HCT116 (cell line): ENCODE results near the gene LRRC3B. TPM values are rescaled to one million over a fixed set of nuclear protein-coding genes. Genes with fewer than 3 reads are reported as not detected.

Experiments
- ATAC-seq: fragments of 200-7000 bp; cut with Tn5 transposase; 2 replicates; pipeline ENCODE4 v1.9.1; 2020; ENCODE audit warnings: mild to moderate bottlenecking, moderate library complexity
- BruUV-seq: library from RNA; stranded (reverse); fragments of 400-500 nt; replicated peaks from 2 replicates; lab custom pipeline; 2021; lab: Mats Ljungman, UMichigan
- CTCF ChIA-PET: fragments of 300-600 bp; sonication (Branson Sonifier 250); formaldehyde crosslinking; loops from one replicate; lab custom pipeline; 2021; ENCODE audit warnings: antibody characterized with exemption; lab: Charles Lee
- POLR2A ChIA-PET: fragments of 300-600, 350-600 bp; sonication (Branson Sonifier 250); formaldehyde crosslinking; loops from one replicate; lab custom pipeline; 2021; ENCODE audit warnings: antibody characterized with exemption; lab: Charles Lee
- RAD21 ChIA-PET, 2 experiments: fragments of 300-600 bp; sonication (Branson Sonifier 250); formaldehyde crosslinking; loops; one replicate each; lab custom pipeline; 2023; ENCODE audit warnings: low total read pairs in 2 of 2; ENCODE audit not compliant: uncharacterized antibody in 2 of 2, unreplicated experiment in 2 of 2, low non-redundant PET in 1 of 2; lab: Charles Lee
- DNase-seq: peaks from one replicate; pipeline ENCODE4 v3.0.0-alpha.2; 2010; ENCODE audit warnings: low read depth, low spot score
- H2AFZ ChIP-seq: fragments of 200-600 bp; shearing (Covaris generic), sonication (generic); 2 replicates; pipeline ENCODE4 v1.6.1; 2017; ENCODE audit warnings: low read depth, mixed run types, mixed read lengths, antibody characterized with exemption, low read length; ENCODE audit not compliant: poor library complexity, severe bottlenecking
- H3K27ac ChIP-seq: 2 replicates; pipeline ENCODE4 v1.5.1; 2012; ENCODE audit warnings: low read depth, low read length
- H3K27me3 ChIP-seq: fragments of 200-600 bp; sonication (generic); 2 replicates; pipeline ENCODE4 v1.6.1; 2016; ENCODE audit warnings: mixed run types, low read length, mixed read lengths; ENCODE audit not compliant: insufficient read depth
- H3K36me3 ChIP-seq, 2 experiments: fragments of 200-500 bp in 1 of 2; fragments of 200-600 bp in 1 of 2; sonication (Bioruptor generic) in 1 of 2; sonication (generic) in 1 of 2; 2 replicates each; pipeline versions ENCODE4 v1.5.1 to v1.6.1; 2014 to 2016; ENCODE audit warnings: low read length in 2 of 2, inconsistent platforms in 1 of 2, mixed read lengths in 1 of 2, mixed run types in 1 of 2; ENCODE audit not compliant: insufficient read depth in 2 of 2, control insufficient read depth in 1 of 2
- H3K4me1 ChIP-seq, 2 experiments: fragments of 200-600 bp in 1 of 2; sonication (generic) in 1 of 2; 2 replicates each; pipeline versions ENCODE4 v1.5.1 to v1.6.1; 2012 to 2017; ENCODE audit warnings: low read length in 2 of 2, inconsistent platforms in 1 of 2, mild to moderate bottlenecking in 1 of 2, mixed read lengths in 1 of 2, mixed run types in 1 of 2, moderate library complexity in 1 of 2; ENCODE audit not compliant: insufficient read depth in 2 of 2, control insufficient read depth in 1 of 2
- H3K4me2 ChIP-seq: fragments of 200-600 bp; sonication (generic); 2 replicates; pipeline ENCODE4 v1.6.1; 2017; ENCODE audit warnings: mixed run types, low read length, mixed read lengths
- H3K4me3 ChIP-seq, 2 experiments: fragments of 200-600 bp in 1 of 2; sonication (generic) in 1 of 2; replicated peaks in 1 of 2; 2 replicates each; pipeline ENCODE4 v1.5.1; 2011 to 2016; ENCODE audit warnings: low read length in 2 of 2, control low read depth in 1 of 2, low read depth in 1 of 2, mild to moderate bottlenecking in 1 of 2, mixed read lengths in 1 of 2, mixed run types in 1 of 2
- H3K79me2 ChIP-seq: fragments of 200-600 bp; sonication (generic); 2 replicates; pipeline ENCODE4 v1.6.1; 2017; ENCODE audit warnings: mild to moderate bottlenecking, mixed run types, low read length, moderate library complexity, mixed read lengths; ENCODE audit not compliant: insufficient read depth
- H3K9ac ChIP-seq: fragments of 200-600 bp; sonication (generic); 2 replicates; pipeline ENCODE4 v1.6.1; 2016; ENCODE audit warnings: low read length, mixed read lengths
- H3K9me2 ChIP-seq: fragments of 200-600 bp; sonication (generic), shearing (Covaris generic); 2 replicates; pipeline ENCODE4 v1.6.1; 2017; ENCODE audit warnings: mixed run types, mild to moderate bottlenecking, moderate library complexity; ENCODE audit not compliant: insufficient read depth
- H3K9me3 ChIP-seq, 2 experiments: fragments of 200-500 bp in 1 of 2; fragments of 200-600 bp in 1 of 2; sonication (Bioruptor generic) in 1 of 2; sonication (generic) in 1 of 2; 2 replicates each; pipeline ENCODE4 v1.6.1; 2014 to 2017; ENCODE audit warnings: low read length in 2 of 2, mixed read lengths in 2 of 2, inconsistent platforms in 1 of 2, low read depth in 1 of 2, mild to moderate bottlenecking in 1 of 2, mixed run types in 1 of 2, moderate library complexity in 1 of 2; ENCODE audit not compliant: control insufficient read depth in 1 of 2, insufficient read depth in 1 of 2
- H4K20me1 ChIP-seq: fragments of 200-600 bp; sonication (generic), shearing (Covaris generic); 2 replicates; pipeline ENCODE4 v1.6.1; 2017; ENCODE audit warnings: mixed run types, mild to moderate bottlenecking, moderate library complexity; ENCODE audit not compliant: insufficient read depth
- ATF3 ChIP-seq: IDR thresholded peaks from 2 replicates; pipeline ENCODE4 v1.6.1; 2012
- CBX3 ChIP-seq: IDR thresholded peaks from 2 replicates; pipeline ENCODE4 v1.6.1; 2012; ENCODE audit warnings: low read depth
- CEBPB ChIP-seq: IDR thresholded peaks from 2 replicates; pipeline ENCODE4 v1.6.1; 2012; ENCODE audit warnings: low read depth
- ELF1 ChIP-seq: IDR thresholded peaks from 2 replicates; pipeline ENCODE4 v1.6.1; 2012; ENCODE audit warnings: low read depth, borderline replicate concordance
- EZH2 ChIP-seq: fragments of 200-600 bp; sonication (generic); IDR thresholded peaks from 2 replicates; pipeline ENCODE4 v1.6.1; 2017; ENCODE audit warnings: antibody characterized with exemption, mixed run types
- JUND ChIP-seq: IDR thresholded peaks from 2 replicates; pipeline ENCODE4 v1.6.1; 2012
- MAX ChIP-seq: IDR thresholded peaks from 2 replicates; pipeline ENCODE4 v1.6.1; 2012
- POLR2A ChIP-seq: IDR thresholded peaks from 2 replicates; pipeline ENCODE4 v1.7.0; 2011; ENCODE audit warnings: borderline replicate concordance; ENCODE audit not compliant: insufficient read depth, insufficient read length; ENCODE audit errors: extremely low read depth
- POLR2AphosphoS5 ChIP-seq: IDR thresholded peaks from 2 replicates; pipeline ENCODE4 v1.6.1; 2011; ENCODE audit warnings: mild to moderate bottlenecking, low read depth, low read length, moderate library complexity
- RAD21 ChIP-seq: IDR thresholded peaks from 2 replicates; pipeline ENCODE4 v1.6.1; 2012; ENCODE audit warnings: low read depth, mild to moderate bottlenecking
- REST ChIP-seq: IDR thresholded peaks from 2 replicates; pipeline ENCODE4 v1.6.1; 2012; ENCODE audit warnings: low read depth
- SIN3A ChIP-seq: IDR thresholded peaks from 2 replicates; pipeline ENCODE4 v1.6.1; 2012; ENCODE audit warnings: low read depth
- SP1 ChIP-seq: IDR thresholded peaks from 2 replicates; pipeline ENCODE4 v1.6.1; 2012; ENCODE audit warnings: low read depth
- TCF7L2 ChIP-seq: IDR thresholded peaks from 2 replicates; pipeline ENCODE4 v1.7.0; 2011; ENCODE audit warnings: borderline replicate concordance, inconsistent platforms; ENCODE audit not compliant: insufficient read depth, insufficient read length; ENCODE audit errors: extremely low read depth
- ZBTB33 ChIP-seq: IDR thresholded peaks from 2 replicates; pipeline ENCODE4 v1.6.1; 2011; ENCODE audit warnings: mild to moderate bottlenecking, low read length, moderate library complexity; ENCODE audit not compliant: insufficient replicate concordance; ENCODE audit errors: extremely low read depth
- ZFX ChIP-seq: fragments of 450-650 bp; IDR thresholded peaks from 2 replicates; pipeline ENCODE4 v1.6.1; 2017
- ZNF274 ChIP-seq: fragments of 200-500 bp; sonication (Bioruptor generic); IDR thresholded peaks from 2 replicates; pipeline ENCODE4 v1.6.1; 2014; ENCODE audit warnings: mild to moderate bottlenecking, low read depth, low read length, inconsistent platforms
- intact Hi-C: fragments of 100-400 bp; cut with micrococcal nuclease; formaldehyde crosslinking; loops from 2 replicates; pipeline ENCODE4 v1.10.0; 2022
- total RNA-seq: library from RNA; stranded (reverse); gene quantifications from one replicate; pipeline ENCODE4 v1.2.1, GENCODE V29; 2021; ENCODE audit not compliant: unreplicated experiment

LRRC3B gene
- total RNA-seq, 1 experiment from 2014 or later = not detected

- no peak for TF ChIP-seq ZBTB33
- TF ChIP-seq SP1 = no peak
- no peak for TF ChIP-seq POLR2AphosphoS5
- no peak for TF ChIP-seq EZH2
- TF ChIP-seq ELF1 = no peak
- TF ChIP-seq RAD21 = no peak
- TF ChIP-seq ZNF274 = no peak
Measured at GRCh38 chr3:26653811-26654425, 31.3 kb downstream of the LRRC3B start (continued).

GRCh38 chr3:26655231-26655630 lies 32.7 kb downstream of the LRRC3B start:
- no peak for ATAC-seq
- Histone ChIP-seq H3K79me2 (no peaks in the 10 kb centered on the region), H3K27me3 (no peaks in the 10 kb centered on the region), H4K20me1 (no peaks in the 10 kb centered on the region), H3K4me2 (no peak overlapping the region), H3K27ac (no peak overlapping the region), H3K4me3 (no peak overlapping the region), H2AFZ (no peak overlapping the region), H3K9me3 (no peaks in the 10 kb centered on the region), H3K9me2 (no peaks in the 10 kb centered on the region), H3K4me1 (no peaks in the 10 kb centered on the region), H3K36me3 (no peaks in the 10 kb centered on the region), H3K9ac (no peak overlapping the region)
- intact Hi-C loops = no loop called here
- CTCF ChIA-PET = no interaction called here
- no peak for DNase-seq
- BruUV-seq = no TSS peak
- POLR2A ChIA-PET = no interaction called here
- RAD21 ChIA-PET = no interaction called here
- TF ChIP-seq ZBTB33 (no peak), ZNF274 (no peak), REST (no peak), MAX (no peak), CBX3 (no peak), SP1 (no peak), POLR2AphosphoS5 (no peak), RAD21 (no peak), TCF7L2 (no peak), ZFX (no peak), POLR2A (no peak), JUND (no peak), ELF1 (no peak), ATF3 (no peak), CEBPB (no peak), SIN3A (no peak), EZH2 (no peak)
